Upper lobe of left lung (tissue), 6 donors: Measurements from ENCODE around the gene MDM2. TPM values are rescaled to one million over a fixed set of nuclear protein-coding genes. Genes with fewer than 3 reads are reported as not detected.
A peak's percentile ranks its signal among the peaks of the same experiment; 100 is the strongest.

ENCODE experiments used
- ATAC-seq, 2 donors: fragments of 200-7000 bp; cut with Tn5 transposase; one replicate each; pipeline ENCODE4 v1.9.1; 2022; ENCODE audit warnings: mild to moderate bottlenecking in 2 of 2, moderate library complexity in 2 of 2; ENCODE audit not compliant: low FRiP score in 2 of 2
- DNase-seq, 2 donors: peaks; one replicate each; pipeline ENCODE4 v3.0.0-alpha.2; 2019 to 2020
- H3K27ac ChIP-seq, 4 donors: fragments of 200-600 bp; sonication (generic); one replicate each; pipeline ENCODE4 v1.5.1; 2016 to 2019
- H3K27me3 ChIP-seq, 4 donors: fragments of 200-600 bp; sonication (generic); one replicate each; pipeline ENCODE4 v1.5.1; 2017 to 2019
- H3K36me3 ChIP-seq, 4 donors: fragments of 200-600 bp; sonication (generic); one replicate each; pipeline ENCODE4 v1.5.1; 2016 to 2019
- H3K4me1 ChIP-seq, 4 donors: fragments of 200-600 bp; sonication (generic); one replicate each; pipeline ENCODE4 v1.5.1; 2018 to 2019
- H3K4me3 ChIP-seq, 4 donors: fragments of 200-600 bp; sonication (generic); one replicate each; pipeline ENCODE4 v1.5.1; 2017 to 2019; ENCODE audit warnings: mild to moderate bottlenecking in 2 of 4, moderate library complexity in 1 of 4
- H3K9me3 ChIP-seq, 4 donors: fragments of 200-600 bp; sonication (generic); one replicate each; pipeline ENCODE4 v1.5.1; 2018 to 2019
- EP300 ChIP-seq, 4 donors: sonication (generic); formaldehyde crosslinking; IDR thresholded peaks; one replicate each; pipeline ENCODE4 v1.5.1; 2017; ENCODE audit warnings: antibody characterized with exemption in 4 of 4, control low read depth in 2 of 4
- POLR2A ChIP-seq, 4 donors: fragments of 450-650 bp; IDR thresholded peaks; one replicate each; pipeline ENCODE4 v1.5.1; 2016 to 2017; ENCODE audit warnings: antibody characterized with exemption in 4 of 4, mild to moderate bottlenecking in 2 of 4
- POLR2AphosphoS5 ChIP-seq, 2 donors: sonication (generic); formaldehyde crosslinking; IDR thresholded peaks; one replicate each; pipeline ENCODE4 v1.5.1; 2017; ENCODE audit warnings: antibody characterized with exemption in 2 of 2
- WGBS, 2 donors: methylation state at CpG; one replicate each; pipeline ENCODE4 v1.1.5; 2017 to 2018; 5-methylcytosine and 5-hydroxymethylcytosine counted together
- total RNA-seq, 6 donors: library from RNA; depleted of rRNA in 4 of 6; stranded (reverse); fragments of >200 nt in 4 of 6; gene quantifications; one replicate each; pipeline versions ENCODE4 v1.1.0 to v1.2.1, GENCODE V29; 2016 to 2021
- TF ChIP-seq, protein P1 (sequence below), 6 experiments: fragments of 450-650 bp in 4 of 6; fragments of 200-600 bp in 2 of 6; sonication (generic) in 2 of 6; IDR thresholded peaks; one replicate each; pipeline ENCODE4 v1.5.1; 2016 to 2019; ENCODE audit warnings: antibody characterized with exemption in 6 of 6
- donor health status: DM: no; HTN: no; CAD: no; lungs with moderate emphysema.
- donor health status: DM: no; HTN: yes; CAD: no; lungs with severe emphysema.

The MDM2 gene
- total RNA-seq, 6 donors from 2014 or later, result 64.6 to 162 (median 108) TPM

DNA sequence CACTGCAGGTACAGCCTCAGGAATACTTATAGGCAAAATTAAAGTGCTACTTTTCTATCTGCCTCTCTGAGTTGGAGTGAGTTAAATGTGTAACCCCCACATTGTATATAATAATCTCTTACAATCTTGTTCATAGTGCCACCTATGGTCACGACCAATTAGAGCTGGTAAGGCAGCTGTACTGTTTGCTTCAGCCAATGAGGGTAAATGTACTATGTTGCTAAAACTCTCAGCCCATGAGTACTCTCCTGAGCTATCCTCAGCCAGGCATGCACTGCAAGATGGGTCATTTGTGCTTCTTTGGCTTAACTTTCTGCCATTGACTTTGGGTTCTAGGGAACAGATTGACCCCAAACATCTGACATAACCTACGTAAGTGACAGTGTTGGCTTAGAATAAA, 15.0 kb upstream of the MDM2 start:
- Histone ChIP-seq H3K36me3 (no peaks in the 10 kb centered on the region), H3K4me1 (no peaks in the 10 kb centered on the region), H3K4me3 (no peak overlapping the region), H3K27ac (no peak overlapping the region), H3K9me3 (no peaks in the 10 kb centered on the region), H3K27me3 (no peaks in the 10 kb centered on the region)
- ATAC-seq, result peak; percentile 69 to 74
- DNase-seq, result no peak
- TF ChIP-seq, protein P1, sequence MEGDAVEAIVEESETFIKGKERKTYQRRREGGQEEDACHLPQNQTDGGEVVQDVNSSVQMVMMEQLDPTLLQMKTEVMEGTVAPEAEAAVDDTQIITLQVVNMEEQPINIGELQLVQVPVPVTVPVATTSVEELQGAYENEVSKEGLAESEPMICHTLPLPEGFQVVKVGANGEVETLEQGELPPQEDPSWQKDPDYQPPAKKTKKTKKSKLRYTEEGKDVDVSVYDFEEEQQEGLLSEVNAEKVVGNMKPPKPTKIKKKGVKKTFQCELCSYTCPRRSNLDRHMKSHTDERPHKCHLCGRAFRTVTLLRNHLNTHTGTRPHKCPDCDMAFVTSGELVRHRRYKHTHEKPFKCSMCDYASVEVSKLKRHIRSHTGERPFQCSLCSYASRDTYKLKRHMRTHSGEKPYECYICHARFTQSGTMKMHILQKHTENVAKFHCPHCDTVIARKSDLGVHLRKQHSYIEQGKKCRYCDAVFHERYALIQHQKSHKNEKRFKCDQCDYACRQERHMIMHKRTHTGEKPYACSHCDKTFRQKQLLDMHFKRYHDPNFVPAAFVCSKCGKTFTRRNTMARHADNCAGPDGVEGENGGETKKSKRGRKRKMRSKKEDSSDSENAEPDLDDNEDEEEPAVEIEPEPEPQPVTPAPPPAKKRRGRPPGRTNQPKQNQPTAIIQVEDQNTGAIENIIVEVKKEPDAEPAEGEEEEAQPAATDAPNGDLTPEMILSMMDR (IDR thresholded peaks at IDR 0.05), result no peak
- TF ChIP-seq EP300 (IDR thresholded peaks at IDR 0.05) (no peak), POLR2AphosphoS5 (IDR thresholded peaks at IDR 0.05) (no peak), POLR2A (IDR thresholded peaks at IDR 0.05) (no peak)
- WGBS, 2 donors, result 70 to 73% methylated on average over 2 of the region's 2 CpGs

GRCh38 chr12:68793436-68793835, 14.5 kb upstream of the MDM2 start:
- no peaks in the 10 kb centered on the region for H3K27me3 ChIP-seq
- H3K36me3 ChIP-seq, result no peaks in the 10 kb centered on the region
- ATAC-seq (no peak), DNase-seq (no peak)
- WGBS, 2 donors, result 92 to 94% methylated on average over 1 to 4 of the region's 4 CpGs
- H3K4me1 ChIP-seq, result no peaks in the 10 kb centered on the region
- no peak overlapping the region for H3K4me3 ChIP-seq
- no peak for TF ChIP-seq EP300 (IDR thresholded peaks at IDR 0.05)
- no peak for TF ChIP-seq POLR2AphosphoS5 (IDR thresholded peaks at IDR 0.05)
- TF ChIP-seq, protein P1 (IDR thresholded peaks at IDR 0.05), result no peak
- no peaks in the 10 kb centered on the region for H3K9me3 ChIP-seq
- H3K27ac ChIP-seq, result no peak overlapping the region

DNA sequence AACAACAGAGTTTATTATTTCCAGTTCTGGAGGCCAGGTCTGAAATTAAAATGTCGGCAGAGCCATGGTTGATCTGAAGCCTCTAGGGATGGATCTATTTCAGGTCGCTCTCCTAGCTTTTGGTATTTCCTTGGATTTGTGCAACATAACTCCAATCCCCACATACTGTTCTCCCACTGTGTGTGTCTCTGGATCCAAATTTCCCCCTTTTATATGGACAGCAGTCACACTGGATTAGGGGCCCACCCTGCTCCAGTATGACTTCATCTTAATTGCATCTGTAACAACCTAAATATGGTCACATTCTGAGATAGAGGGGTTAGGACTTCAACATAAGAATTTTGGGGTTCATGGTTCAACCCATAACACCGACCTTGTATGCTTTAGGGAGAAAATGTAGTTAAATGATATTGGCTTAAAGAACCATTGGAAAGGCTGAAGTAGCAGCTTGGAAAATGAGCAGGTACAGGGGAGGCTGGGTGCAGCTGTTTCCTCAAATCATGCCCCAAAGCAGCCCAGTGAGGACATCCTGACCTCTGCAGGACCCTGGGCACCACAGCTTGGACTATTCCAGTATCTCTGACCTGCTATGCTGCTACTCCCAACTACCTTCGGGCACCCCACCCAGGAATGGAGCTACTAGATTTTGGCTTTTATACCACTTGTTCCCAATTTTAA, 13.9 kb upstream of the MDM2 start:
- Histone ChIP-seq H3K36me3 (no peaks in the 10 kb centered on the region), H3K4me1 (no peaks in the 10 kb centered on the region), H3K4me3 (no peak overlapping the region), H3K27me3 (no peaks in the 10 kb centered on the region), H3K27ac (no peak overlapping the region), H3K9me3 (no peaks in the 10 kb centered on the region)
- ATAC-seq, result no peak
- 91 to 97% methylated on average over 4 of the region's 4 CpGs for WGBS, 2 donors
- DNase-seq, result no peak
- TF ChIP-seq POLR2AphosphoS5 (IDR thresholded peaks at IDR 0.05) (no peak), POLR2A (IDR thresholded peaks at IDR 0.05) (no peak), EP300 (IDR thresholded peaks at IDR 0.05) (no peak)
- TF ChIP-seq, protein P1 (IDR thresholded peaks at IDR 0.05), result no peak

DNA sequence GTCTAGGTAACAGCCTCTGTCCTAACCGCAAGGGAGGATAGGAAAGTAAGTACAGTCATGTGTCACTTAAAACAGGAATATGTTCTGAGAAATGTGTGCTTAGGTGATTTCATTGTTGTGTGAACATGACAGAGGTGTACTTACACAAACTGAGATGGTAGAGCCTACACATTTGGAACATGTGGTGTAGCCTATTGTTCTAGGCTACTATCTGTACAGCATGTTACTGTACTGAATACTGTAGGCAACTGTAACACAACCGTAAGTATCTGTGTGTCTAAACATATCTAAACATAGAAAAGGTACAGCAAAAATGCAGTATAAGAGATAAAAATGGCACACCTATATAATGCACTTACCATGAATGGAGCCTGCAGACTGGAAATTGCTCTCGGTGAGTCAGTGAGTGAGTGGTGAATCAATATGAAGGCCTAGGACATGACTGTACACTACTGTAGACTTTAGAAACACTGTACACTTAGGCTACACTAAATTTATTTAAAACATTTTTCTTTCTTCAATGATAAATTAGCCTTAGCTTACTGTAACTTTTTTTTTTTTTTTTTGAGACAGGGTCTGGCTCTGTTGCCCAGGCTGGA, 13.2 kb upstream of the MDM2 start:
- no peak for DNase-seq
- Histone ChIP-seq H3K36me3 (no peaks in the 10 kb centered on the region), H3K27ac (no peak overlapping the region), H3K9me3 (no peaks in the 10 kb centered on the region), H3K4me3 (no peak overlapping the region), H3K27me3 (no peaks in the 10 kb centered on the region), H3K4me1 (no peaks in the 10 kb centered on the region)
- no peak for TF ChIP-seq POLR2A (IDR thresholded peaks at IDR 0.05)
- no peak for TF ChIP-seq POLR2AphosphoS5 (IDR thresholded peaks at IDR 0.05)
- TF ChIP-seq, protein P1 (IDR thresholded peaks at IDR 0.05), result no peak
- no peak for TF ChIP-seq EP300 (IDR thresholded peaks at IDR 0.05)
- 91 to 95% methylated on average over 3 of the region's 3 CpGs for WGBS, 2 donors
- ATAC-seq, result no peak

GRCh38 chr12:68796399-68796798, 11.6 kb upstream of the MDM2 start:
- TF ChIP-seq, protein P1 (IDR thresholded peaks at IDR 0.05), result no peak
- no peak for TF ChIP-seq POLR2A (IDR thresholded peaks at IDR 0.05)
- TF ChIP-seq EP300 (IDR thresholded peaks at IDR 0.05), result no peak
- TF ChIP-seq POLR2AphosphoS5 (IDR thresholded peaks at IDR 0.05), result no peak
- Histone ChIP-seq H3K4me1 (no peaks in the 10 kb centered on the region), H3K36me3 (no peaks in the 10 kb centered on the region), H3K27ac (no peak overlapping the region), H3K9me3 (no peaks in the 10 kb centered on the region), H3K4me3 (no peak overlapping the region), H3K27me3 (no peaks in the 10 kb centered on the region)
- DNase-seq (no peak), ATAC-seq (no peak)
- WGBS, 2 donors, result 95 to 96% methylated on average over 15 of the region's 15 CpGs
